Measurements from ENCODE around the gene ZFYVE1. TPM values are rescaled to one million over a fixed set of nuclear protein-coding genes. Genes with fewer than 3 reads are reported as not detected.
A peak's percentile ranks its signal among the peaks of the same experiment; 100 is the strongest.
"Not testable (repeated sequence)": the region's sequence is repeated elsewhere in the genome, so short reads cannot be mapped to it uniquely, and the experiment has no call there.

Gene ZFYVE1
- total RNA-seq, 1 donor from 2014 or later = 14.3 TPM

DNA sequence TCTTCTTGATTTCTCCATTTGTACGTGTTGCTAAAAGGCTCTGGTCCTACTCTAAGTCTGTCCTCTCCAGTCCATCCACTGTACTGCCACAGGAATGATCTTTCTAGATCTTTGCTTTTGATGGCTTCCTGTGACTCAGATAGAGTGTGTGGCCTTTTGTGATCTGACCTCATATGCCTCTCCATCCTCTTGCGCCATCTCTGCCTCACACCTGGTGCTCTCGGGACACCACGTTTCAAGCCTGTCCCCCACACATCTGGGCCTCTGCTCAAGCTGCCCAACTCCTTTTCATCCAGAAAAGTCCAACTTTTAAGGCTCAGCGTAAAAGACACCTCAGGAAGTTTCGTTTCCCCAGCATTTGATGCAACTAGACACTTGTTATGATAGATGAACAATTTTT is 61.7 kb downstream of the ZFYVE1 start:
- H3K36me3 Mint-ChIP-seq = peaks cover 11% of the 10 kb centered on the region
- Histone ChIP-seq H3K27me3 (no peaks in the 10 kb centered on the region), H3K27ac (no peak overlapping the region), H3K36me3 (no peaks in the 10 kb centered on the region), H3K4me3 (no peak overlapping the region), H3K4me1 (no peaks in the 10 kb centered on the region), H3F3A (ENCODE audit: low read depth) (no peaks in the 10 kb centered on the region), H3K9ac (no peak overlapping the region), H3K79me2 (ENCODE audit: low read depth) (no peaks in the 10 kb centered on the region), H2AFZ (replicated peaks) (no peak overlapping the region), H3K4me2 (no peak overlapping the region), H4K20me1 (ENCODE audit: low read depth) (no peaks in the 10 kb centered on the region), H3K9me3 (ENCODE audit: low read depth) (no peaks in the 10 kb centered on the region)
- no peak overlapping the region for H3K4me3 Mint-ChIP-seq
- H3K27me3 Mint-ChIP-seq (ENCODE audit: insufficient read depth, low read depth) = peaks cover 9% of the 10 kb centered on the region
- H3K9me3 Mint-ChIP-seq = no peaks in the 10 kb centered on the region
- peaks cover 9% of the 10 kb centered on the region for H3K4me1 Mint-ChIP-seq
- DNase-seq (ENCODE audit: low spot score) = no peak
- TF ChIP-seq EZH2 (IDR thresholded peaks at IDR 0.05) (no peak), EZH2phosphoT487 (IDR thresholded peaks at IDR 0.05) (no peak)
- TF ChIP-seq, protein P1, sequence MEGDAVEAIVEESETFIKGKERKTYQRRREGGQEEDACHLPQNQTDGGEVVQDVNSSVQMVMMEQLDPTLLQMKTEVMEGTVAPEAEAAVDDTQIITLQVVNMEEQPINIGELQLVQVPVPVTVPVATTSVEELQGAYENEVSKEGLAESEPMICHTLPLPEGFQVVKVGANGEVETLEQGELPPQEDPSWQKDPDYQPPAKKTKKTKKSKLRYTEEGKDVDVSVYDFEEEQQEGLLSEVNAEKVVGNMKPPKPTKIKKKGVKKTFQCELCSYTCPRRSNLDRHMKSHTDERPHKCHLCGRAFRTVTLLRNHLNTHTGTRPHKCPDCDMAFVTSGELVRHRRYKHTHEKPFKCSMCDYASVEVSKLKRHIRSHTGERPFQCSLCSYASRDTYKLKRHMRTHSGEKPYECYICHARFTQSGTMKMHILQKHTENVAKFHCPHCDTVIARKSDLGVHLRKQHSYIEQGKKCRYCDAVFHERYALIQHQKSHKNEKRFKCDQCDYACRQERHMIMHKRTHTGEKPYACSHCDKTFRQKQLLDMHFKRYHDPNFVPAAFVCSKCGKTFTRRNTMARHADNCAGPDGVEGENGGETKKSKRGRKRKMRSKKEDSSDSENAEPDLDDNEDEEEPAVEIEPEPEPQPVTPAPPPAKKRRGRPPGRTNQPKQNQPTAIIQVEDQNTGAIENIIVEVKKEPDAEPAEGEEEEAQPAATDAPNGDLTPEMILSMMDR (IDR thresholded peaks at IDR 0.05) = no peak
- no peak overlapping the region for H3K27ac Mint-ChIP-seq

- Mint-ChIP-seq H3K27ac (no peak overlapping the region), H3K9me3 (no peaks in the 10 kb centered on the region)
These were observed 64.0 kb downstream of the ZFYVE1 start for GRCh38 chr14:72962829-72963312.

DNA sequence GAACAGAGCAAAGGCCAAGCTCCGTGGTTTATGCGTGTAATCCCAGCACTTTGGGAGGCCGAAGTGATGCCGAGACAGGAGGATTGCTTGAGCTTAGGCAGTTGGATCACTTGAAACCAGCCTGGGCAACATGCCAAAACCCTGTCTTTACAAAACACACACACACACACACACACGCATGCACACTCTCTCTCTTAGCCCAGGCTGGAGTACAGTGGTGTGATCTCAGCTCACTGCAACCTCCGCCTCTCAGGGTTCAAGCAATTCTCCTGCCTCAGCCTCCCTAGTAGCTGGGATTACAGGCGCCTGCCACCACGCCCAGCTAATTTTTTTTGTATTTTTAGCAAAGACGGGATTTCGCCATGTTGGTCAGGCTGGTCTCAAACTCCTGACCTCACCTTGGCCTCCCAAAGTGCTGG is 64.6 kb downstream of the ZFYVE1 start:
- H3F3A ChIP-seq (ENCODE audit: low read depth); H3K36me3 ChIP-seq; H3K4me3 Mint-ChIP-seq; DNase-seq (ENCODE audit: low spot score); H3K4me1 Mint-ChIP-seq; H3K36me3 Mint-ChIP-seq; H3K27me3 Mint-ChIP-seq (ENCODE audit: insufficient read depth, low read depth); H4K20me1 ChIP-seq (ENCODE audit: low read depth); H3K4me1 ChIP-seq; H3K9me3 Mint-ChIP-seq; H2AFZ ChIP-seq (replicated peaks); H3K4me3 ChIP-seq; H3K27ac Mint-ChIP-seq; H3K27ac ChIP-seq; H3K9ac ChIP-seq; H3K4me2 ChIP-seq; H3K27me3 ChIP-seq; H3K9me3 ChIP-seq (ENCODE audit: low read depth); H3K79me2 ChIP-seq (ENCODE audit: low read depth): not testable (repeated sequence)

More at GRCh38 chr14:72962829-72963312, 64.0 kb downstream of the ZFYVE1 start:
- Histone ChIP-seq H3K27ac (no peak overlapping the region), H3K9ac (no peak overlapping the region), H3K4me3 (no peak overlapping the region), H3K4me1 (no peaks in the 10 kb centered on the region), H2AFZ (replicated peaks) (no peak overlapping the region), H4K20me1 (ENCODE audit: low read depth) (no peaks in the 10 kb centered on the region), H3K4me2 (no peak overlapping the region), H3K27me3 (no peaks in the 10 kb centered on the region), H3F3A (ENCODE audit: low read depth) (no peaks in the 10 kb centered on the region), H3K79me2 (ENCODE audit: low read depth) (no peaks in the 10 kb centered on the region), H3K9me3 (ENCODE audit: low read depth) (no peaks in the 10 kb centered on the region), H3K36me3 (no peaks in the 10 kb centered on the region)
- no peak overlapping the region for H3K4me3 Mint-ChIP-seq
- peak; percentile 44 for DNase-seq (ENCODE audit: low spot score)
- H3K27me3 Mint-ChIP-seq (ENCODE audit: insufficient read depth, low read depth) = peaks cover 9% of the 10 kb centered on the region
- TF ChIP-seq EZH2 (IDR thresholded peaks at IDR 0.05) = no peak
- TF ChIP-seq, protein P1 (IDR thresholded peaks at IDR 0.05) = no peak
- no peak for TF ChIP-seq EZH2phosphoT487 (IDR thresholded peaks at IDR 0.05)
- H3K36me3 Mint-ChIP-seq = peaks cover 5% of the 10 kb centered on the region
- peaks cover 4% of the 10 kb centered on the region for H3K4me1 Mint-ChIP-seq

- Mint-ChIP-seq H3K4me1 (peaks cover 4% of the 10 kb centered on the region), H3K9me3 (no peaks in the 10 kb centered on the region), H3K4me3 (peak overlapping the region; percentile 62), H3K27me3 (ENCODE audit: insufficient read depth, low read depth) (peaks cover 9% of the 10 kb centered on the region), H3K27ac (peak overlapping the region; percentile 14), H3K36me3 (peaks cover 5% of the 10 kb centered on the region)
- no peaks in the 10 kb centered on the region for H3K27me3 ChIP-seq
- no peaks in the 10 kb centered on the region for H4K20me1 ChIP-seq (ENCODE audit: low read depth)
- no peak overlapping the region for H2AFZ ChIP-seq (replicated peaks)
- no peak overlapping the region for H3K4me2 ChIP-seq
- no peak overlapping the region for H3K9ac ChIP-seq
- H3K27ac ChIP-seq = no peak overlapping the region
- no peaks in the 10 kb centered on the region for H3K79me2 ChIP-seq (ENCODE audit: low read depth)
- no peaks in the 10 kb centered on the region for H3K4me1 ChIP-seq
- no peaks in the 10 kb centered on the region for H3F3A ChIP-seq (ENCODE audit: low read depth)
- no peak for DNase-seq (ENCODE audit: low spot score)
- no peaks in the 10 kb centered on the region for H3K36me3 ChIP-seq
- H3K9me3 ChIP-seq (ENCODE audit: low read depth) = no peaks in the 10 kb centered on the region
- H3K4me3 ChIP-seq = no peak overlapping the region
- TF ChIP-seq, protein P1 (IDR thresholded peaks at IDR 0.05) = no peak
- TF ChIP-seq EZH2 (IDR thresholded peaks at IDR 0.05) (no peak), EZH2phosphoT487 (IDR thresholded peaks at IDR 0.05) (no peak)
These were observed 65.1 kb downstream of the ZFYVE1 start for GRCh38 chr14:72961579-72962335.

- H2AFZ ChIP-seq (replicated peaks); H3K4me1 Mint-ChIP-seq; H3K27ac Mint-ChIP-seq; H4K20me1 ChIP-seq (ENCODE audit: low read depth); H3K9me3 ChIP-seq (ENCODE audit: low read depth); H3K9me3 Mint-ChIP-seq; H3K79me2 ChIP-seq (ENCODE audit: low read depth); H3K36me3 Mint-ChIP-seq; DNase-seq (ENCODE audit: low spot score); H3K4me2 ChIP-seq; H3K27me3 ChIP-seq; H3F3A ChIP-seq (ENCODE audit: low read depth); H3K4me3 Mint-ChIP-seq; H3K4me3 ChIP-seq; H3K36me3 ChIP-seq; H3K4me1 ChIP-seq; H3K27me3 Mint-ChIP-seq (ENCODE audit: insufficient read depth, low read depth); H3K27ac ChIP-seq; H3K9ac ChIP-seq: not testable (repeated sequence)
These were observed 65.9 kb downstream of the ZFYVE1 start for GRCh38 chr14:72961016-72961415.
